Measurements from ENCODE around the gene FARP1.
A peak's percentile ranks its signal among the peaks of the same experiment; 100 is the strongest.

FARP1 gene

GRCh38 chr13:98436233-98436910 lies 293.5 kb downstream of the FARP1 start:
- no peak for DNase-seq

GRCh38 chr13:98438246-98439125 lies 295.6 kb downstream of the FARP1 start:
- no peak for DNase-seq

- no peak for DNase-seq
Observed at GRCh38 chr13:98439126-98439828, 296.4 kb downstream of the FARP1 start.

- no peak for DNase-seq
Observed at GRCh38 chr13:98439896-98440295, 297.0 kb downstream of the FARP1 start.

DNA sequence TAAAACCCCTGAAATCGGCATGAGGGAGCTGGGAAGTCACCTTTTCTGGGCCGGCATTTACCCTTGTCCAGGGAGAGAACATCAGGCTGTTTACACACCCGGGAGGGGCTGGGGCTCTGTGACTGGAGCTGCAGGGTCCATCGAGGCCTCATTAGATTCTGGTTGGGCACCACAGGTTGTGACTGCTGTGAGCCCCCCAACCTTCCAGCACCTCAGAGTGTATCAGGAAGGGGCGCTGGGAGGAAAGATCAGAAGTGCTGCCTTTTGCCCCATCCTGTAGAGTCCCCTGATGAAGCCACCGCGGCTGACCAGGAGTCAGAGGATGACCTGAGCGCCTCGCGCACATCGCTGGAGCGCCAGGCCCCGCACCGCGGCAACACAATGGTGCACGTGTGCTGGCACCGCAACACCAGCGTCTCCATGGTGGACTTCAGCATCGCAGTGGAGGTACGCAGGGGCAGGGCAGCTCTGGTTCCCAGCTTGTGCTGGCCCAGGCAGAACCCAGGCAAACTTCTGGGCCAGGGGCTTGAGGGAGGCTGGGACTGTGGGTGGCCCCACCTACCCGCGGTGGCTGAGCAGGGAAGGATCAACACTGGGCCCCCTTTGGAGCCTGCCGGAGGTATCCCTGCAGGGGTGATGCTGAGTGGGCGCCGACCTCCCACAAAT lies 297.6 kb downstream of the FARP1 start:
- DNase-seq: no peak

- DNase-seq: no peak
Observed at GRCh38 chr13:98441056-98441676, 298.3 kb downstream of the FARP1 start.

DNA sequence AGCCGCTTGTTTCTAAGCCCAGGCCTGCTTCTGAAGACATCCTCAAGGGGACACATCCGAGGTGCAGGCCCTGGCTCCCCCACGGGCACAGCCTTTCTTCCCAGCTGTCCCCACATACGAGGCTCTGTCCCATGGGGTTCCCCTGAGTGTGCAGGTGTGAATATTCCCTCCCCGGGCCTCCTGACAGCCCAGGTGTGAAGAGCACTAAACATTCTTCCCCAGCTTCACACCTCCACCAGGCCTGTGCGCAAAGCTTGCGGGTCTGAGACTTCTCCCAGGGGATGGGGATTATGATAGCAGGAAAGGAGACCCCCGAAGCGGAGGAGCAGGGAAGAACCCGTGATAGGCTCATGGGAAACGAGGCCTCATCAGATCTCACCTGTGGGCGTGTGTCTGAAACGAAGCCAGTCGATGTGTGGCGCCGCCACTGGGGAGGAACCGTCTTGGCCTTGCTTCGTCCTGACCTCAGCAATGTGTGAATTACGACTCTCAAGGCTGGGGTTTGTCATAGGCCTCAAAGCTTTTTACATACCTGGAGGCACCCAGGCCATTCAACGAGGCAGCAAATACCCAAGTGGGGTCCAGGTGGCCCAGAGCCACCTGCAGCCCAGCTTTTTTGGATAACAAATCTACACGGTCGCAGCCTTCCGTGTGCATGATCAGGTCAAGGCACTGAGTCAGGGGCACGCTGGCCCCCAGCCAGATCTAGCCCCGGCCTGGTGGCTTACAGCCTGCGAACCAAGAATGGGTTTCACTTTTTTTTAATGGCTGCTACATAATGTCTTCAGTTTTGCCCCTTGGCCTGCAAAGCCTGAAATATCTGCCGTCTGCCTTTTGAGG lies 299.7 kb downstream of the FARP1 start:
- no peak for DNase-seq

GRCh38 chr13:98443329-98443728 lies 300.4 kb downstream of the FARP1 start:
- DNase-seq: no peak

GRCh38 chr13:98443800-98444325 lies 301.0 kb downstream of the FARP1 start:
- no peak for DNase-seq

DNA sequence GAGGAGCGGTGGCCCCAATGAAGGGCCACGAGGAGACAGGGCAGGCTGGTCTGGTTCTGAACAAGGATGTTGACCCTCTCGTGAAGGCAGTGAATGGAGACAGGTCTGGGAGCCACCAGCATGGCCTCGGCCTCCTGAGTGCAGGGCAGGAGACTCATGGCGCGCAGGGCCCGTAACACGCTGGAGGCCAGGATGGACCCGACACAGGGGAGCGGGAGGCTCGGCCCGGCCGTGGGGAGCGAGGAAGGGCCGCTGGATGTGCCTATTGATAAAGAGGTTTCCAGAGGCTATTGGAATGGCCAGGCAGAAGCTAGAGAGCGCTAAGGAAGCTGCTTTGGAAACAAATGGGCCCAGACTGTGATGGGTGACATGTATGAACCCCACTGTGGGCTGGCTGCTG lies 301.5 kb downstream of the FARP1 start:
- no peak for DNase-seq

- peak; percentile 62 for DNase-seq
Observed at GRCh38 chr13:98445340-98446233, 302.7 kb downstream of the FARP1 start.

- no peak for DNase-seq
Observed at GRCh38 chr13:98446234-98446621, 303.3 kb downstream of the FARP1 start.

DNA sequence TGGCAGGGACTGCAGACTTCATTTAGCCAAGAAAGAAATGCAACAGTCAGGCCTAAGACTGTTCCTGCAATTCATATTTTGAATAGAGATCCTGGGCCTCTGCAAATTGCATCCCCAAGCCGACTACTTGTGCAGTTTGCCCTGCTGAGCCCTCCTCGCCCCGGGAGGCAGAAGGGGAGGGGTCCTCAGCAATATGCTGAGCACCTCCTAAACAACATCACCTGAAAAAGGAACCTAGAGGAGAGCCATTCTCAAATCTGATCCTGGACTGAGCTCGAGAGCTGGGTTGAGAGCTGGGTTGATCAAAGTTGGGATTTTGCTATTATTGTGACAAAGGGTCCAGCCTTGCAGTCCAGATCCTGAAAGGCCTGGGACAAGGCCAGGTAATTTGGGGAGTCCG lies 304.2 kb downstream of the FARP1 start:
- DNase-seq: no peak

DNA sequence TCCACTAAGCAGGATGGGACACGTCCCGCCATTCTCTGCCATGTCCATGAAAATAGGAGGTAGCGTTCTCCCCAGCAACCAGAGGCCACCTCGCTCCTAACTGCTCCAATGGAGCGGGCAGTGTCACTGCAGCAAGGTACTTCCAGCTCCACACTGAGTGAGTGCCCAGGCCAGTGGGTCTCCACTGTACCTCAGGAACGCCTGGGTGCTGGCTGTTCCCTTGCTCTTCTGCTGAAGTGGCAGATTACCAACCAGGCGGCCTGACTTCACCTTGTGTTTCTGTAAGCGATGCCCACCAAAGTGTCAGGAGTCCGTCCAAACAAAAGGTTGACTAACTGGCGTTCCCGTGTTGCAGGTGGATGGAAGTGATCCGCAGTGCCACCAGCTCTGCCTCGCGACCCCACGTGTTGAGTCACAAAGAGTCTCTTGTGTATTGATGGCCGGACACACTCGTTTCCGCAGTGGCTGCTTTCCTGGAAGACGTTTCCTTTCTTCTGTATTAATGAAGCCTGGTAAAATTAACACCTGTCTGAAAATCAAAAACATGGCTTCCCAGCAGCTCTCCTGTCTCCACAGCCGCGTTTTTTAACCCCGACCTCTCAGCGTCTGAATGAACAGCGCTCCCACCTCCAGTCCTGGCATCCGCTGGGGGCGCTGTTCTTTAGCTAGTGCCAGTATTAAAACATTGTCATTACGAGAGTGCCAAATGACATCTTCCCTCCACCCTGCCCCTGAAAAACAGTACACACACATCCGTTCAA lies 305.2 kb downstream of the FARP1 start:
- no peak for DNase-seq

- DNase-seq: no peak
Observed at GRCh38 chr13:98448642-98448928, 305.7 kb downstream of the FARP1 start.

DNA sequence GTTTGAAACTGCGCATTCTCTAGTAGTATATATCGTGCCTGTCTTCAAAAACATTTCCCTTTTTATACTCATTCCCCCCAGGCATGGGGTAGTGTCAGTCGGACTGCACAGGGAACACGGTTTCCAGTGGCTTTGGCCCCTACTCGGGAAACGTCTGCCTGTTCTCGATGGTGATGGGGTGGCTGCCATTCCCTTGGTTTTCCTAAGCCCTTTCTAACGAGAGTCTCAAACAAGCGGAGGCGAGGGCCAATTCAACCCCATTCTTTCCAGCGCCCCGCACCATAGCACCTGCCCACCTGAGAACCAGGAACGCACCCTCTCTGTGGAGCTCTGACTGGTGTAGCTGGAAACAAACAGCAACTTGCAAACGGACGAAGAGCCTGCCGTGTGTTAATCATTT lies 306.4 kb downstream of the FARP1 start:
- no peak for DNase-seq

GRCh38 chr13:98450026-98450425 lies 307.1 kb downstream of the FARP1 start:
- no peak for DNase-seq

- no peak for DNase-seq
Observed at GRCh38 chr13:98450539-98451111, 307.7 kb downstream of the FARP1 start.

- no peak for DNase-seq
Observed at GRCh38 chr13:98451676-98452470, 309.0 kb downstream of the FARP1 start.
